SK-N-SH (cell line): ENCODE results near the gene ZMYM2. TPM values are rescaled to one million over a fixed set of nuclear protein-coding genes. Genes with fewer than 3 reads are reported as not detected.

ENCODE experiments used
- CTCF ChIA-PET: fragments of 300-600, 350-600 bp; formaldehyde crosslinking; extraction: SDS; loops from one replicate; lab custom pipeline; 2021; lab: Yijun Ruan, JAX
- POLR2A ChIA-PET: fragments of 350-600 bp; sonication (Branson Sonifier 250); formaldehyde crosslinking; extraction: SDS; loops from one replicate; lab custom pipeline; 2020; ENCODE audit warnings: antibody characterized with exemption, inconsistent platforms; lab: Yijun Ruan, JAX
- DNase-seq: peaks from one replicate; pipeline ENCODE4 v3.0.0; 2012
- H2AFZ ChIP-seq: fragments of 200-600 bp; sonication (generic); 2 replicates; pipeline ENCODE4 v1.8.1; 2016; ENCODE audit warnings: antibody characterized with exemption, mild to moderate bottlenecking, low read depth
- H3F3A ChIP-seq: fragments of 200-600 bp; sonication (generic); replicated peaks from 2 replicates; pipeline ENCODE3; 2016; ENCODE audit warnings: antibody characterized with exemption, mild to moderate bottlenecking; ENCODE audit not compliant: insufficient read depth
- H3K27ac ChIP-seq, 2 experiments: fragments of 200-500 bp in 1 of 2; fragments of 200-600 bp in 1 of 2; sonication (Bioruptor generic) in 1 of 2; sonication (generic), shearing (Covaris generic) in 1 of 2; 2 replicates each; pipeline versions ENCODE4 v1.5.1 to v1.6.1; 2014 to 2016; ENCODE audit warnings: low read depth in 2 of 2, inconsistent platforms in 1 of 2, low read length in 1 of 2, mild to moderate bottlenecking in 1 of 2, mixed read lengths in 1 of 2
- H3K27me3 ChIP-seq: fragments of 200-600 bp; sonication (generic), shearing (Covaris generic); 2 replicates; pipeline ENCODE4 v1.6.1; 2016; ENCODE audit warnings: mixed run types; ENCODE audit not compliant: insufficient read depth
- H3K36me3 ChIP-seq, 2 experiments: fragments of 200-500 bp in 1 of 2; fragments of 200-600 bp in 1 of 2; sonication (Bioruptor generic) in 1 of 2; sonication (generic) in 1 of 2; replicated peaks in 1 of 2; 2 replicates each; pipeline versions ENCODE3 to v1.5.1; 2014 to 2016; ENCODE audit warnings: low read length in 1 of 2, mild to moderate bottlenecking in 1 of 2; ENCODE audit not compliant: insufficient read depth in 2 of 2, control insufficient read depth in 1 of 2
- H3K4me1 ChIP-seq, 2 experiments: fragments of 200-500 bp in 1 of 2; fragments of 200-600 bp in 1 of 2; sonication (Bioruptor generic) in 1 of 2; sonication (generic), shearing (Covaris generic) in 1 of 2; 2 replicates each; pipeline versions ENCODE4 v1.5.1 to v1.6.1; 2014 to 2016; ENCODE audit warnings: low read depth in 1 of 2, low read length in 1 of 2, mixed run types in 1 of 2; ENCODE audit not compliant: insufficient read depth in 2 of 2, control insufficient read depth in 1 of 2
- H3K4me2 ChIP-seq: fragments of 200-600 bp; sonication (generic), shearing (Covaris generic); 2 replicates; pipeline ENCODE4 v1.6.1; 2017; ENCODE audit warnings: mixed run types
- H3K4me3 ChIP-seq, 2 experiments: fragments of 200-500 bp in 1 of 2; fragments of 200-600 bp in 1 of 2; sonication (Bioruptor generic) in 1 of 2; sonication (generic), shearing (Covaris generic) in 1 of 2; 2 replicates each; pipeline versions ENCODE4 v1.5.1 to v1.8.1; 2014 to 2016; ENCODE audit warnings: low read depth in 2 of 2, inconsistent platforms in 1 of 2, low read length in 1 of 2, mild to moderate bottlenecking in 1 of 2, mixed read lengths in 1 of 2, moderate library complexity in 1 of 2
- H3K79me2 ChIP-seq: fragments of 200-600 bp; sonication (generic); 2 replicates; pipeline ENCODE4 v1.8.1; 2017; ENCODE audit warnings: mild to moderate bottlenecking; ENCODE audit not compliant: insufficient read depth
- H3K9ac ChIP-seq: fragments of 200-600 bp; sonication (generic); 2 replicates; pipeline ENCODE4 v1.6.1; 2017; ENCODE audit warnings: mixed run types
- H3K9me2 ChIP-seq: fragments of 200-600 bp; sonication (generic); 2 replicates; pipeline ENCODE4 v1.6.1; 2017; ENCODE audit warnings: mixed run types
- H3K9me3 ChIP-seq: fragments of 200-600 bp; sonication (generic); 2 replicates; pipeline ENCODE4 v1.6.1; 2017; ENCODE audit warnings: mixed run types, mild to moderate bottlenecking, moderate library complexity
- H4K20me1 ChIP-seq: fragments of 200-600 bp; sonication (generic); 2 replicates; pipeline ENCODE4 v1.6.1; 2017; ENCODE audit warnings: mild to moderate bottlenecking, mixed run types; ENCODE audit not compliant: insufficient read depth
- CHD2 ChIP-seq: fragments of 150-350 bp; IDR thresholded peaks from 2 replicates; pipeline ENCODE4 v1.6.1; 2018; ENCODE audit warnings: low read length; ENCODE audit not compliant: partially characterized antibody
- ELF1 ChIP-seq: IDR thresholded peaks from 2 replicates; pipeline ENCODE4 v1.4.0; 2012
- EZH2phosphoT487 ChIP-seq: fragments of 200-600 bp; sonication (generic); IDR thresholded peaks from 2 replicates; pipeline ENCODE4 v1.6.1; 2017; ENCODE audit warnings: low read depth, mixed run types, mild to moderate bottlenecking, antibody characterized with exemption, moderate library complexity, borderline replicate concordance
- FOXJ3 ChIP-seq: sonication (generic); formaldehyde crosslinking; IDR thresholded peaks from 2 replicates; pipeline ENCODE4 v1.5.1; 2020; ENCODE audit warnings: mild to moderate bottlenecking, missing genetic modification reagents
- FOXM1 ChIP-seq: IDR thresholded peaks from 2 replicates; pipeline ENCODE4 v1.4.0; 2012; ENCODE audit warnings: low read depth, mild to moderate bottlenecking
- GABPA ChIP-seq: IDR thresholded peaks from 2 replicates; pipeline ENCODE4 v1.4.0; 2012; ENCODE audit warnings: low read depth, mild to moderate bottlenecking
- JUND ChIP-seq: IDR thresholded peaks from 2 replicates; pipeline ENCODE4 v1.4.0; 2012
- POLR2AphosphoS5 ChIP-seq: IDR thresholded peaks from 2 replicates; pipeline ENCODE4 v1.6.1; 2012; ENCODE audit warnings: low read depth, low read length
- RAD21 ChIP-seq: IDR thresholded peaks from 2 replicates; pipeline ENCODE4 v1.6.1; 2012; ENCODE audit warnings: mild to moderate bottlenecking, low read length
- SIN3A ChIP-seq: IDR thresholded peaks from 2 replicates; pipeline ENCODE4 v1.6.1; 2012; ENCODE audit warnings: low read depth, mild to moderate bottlenecking, low read length, moderate library complexity, borderline replicate concordance
- SMC3 ChIP-seq: IDR thresholded peaks from 2 replicates; pipeline ENCODE4 v1.6.1; 2012; ENCODE audit warnings: low read depth, low read length, improper control_type of control experiment
- TCF12 ChIP-seq: IDR thresholded peaks from 2 replicates; pipeline ENCODE4 v1.4.0; 2012
- WGBS: methylation state at CpG from one replicate; pipeline ENCODE4 v1.1.6; 2017; ENCODE audit warnings: low lambda C conversion rate; 5-methylcytosine and 5-hydroxymethylcytosine counted together
- polyA plus RNA-seq, 3 experiments: library from polyadenylated mRNA; depleted of rRNA; stranded (reverse); fragments of >200 nt; gene quantifications; 2 replicates each; pipeline ENCODE4 v1.2.3, GENCODE V29; 2012
- TF ChIP-seq, protein P1 (sequence below): fragments of 200-600 bp; sonication (generic); IDR thresholded peaks from 2 replicates; pipeline ENCODE4 v1.6.1; 2017; ENCODE audit warnings: antibody characterized with exemption, mild to moderate bottlenecking, moderate library complexity
- TF ChIP-seq, protein P2 (sequence below): IDR thresholded peaks from 2 replicates; pipeline ENCODE4 v1.4.0; 2012; ENCODE audit warnings: low read depth, borderline replicate concordance
- TF ChIP-seq, protein P3 (sequence below): fragments of 150-350 bp; IDR thresholded peaks from 2 replicates; pipeline ENCODE4 v1.6.1; 2017; ENCODE audit warnings: antibody characterized with exemption, low read length, low read depth, borderline replicate concordance
- TF ChIP-seq, protein P4 (sequence below): IDR thresholded peaks from 2 replicates; pipeline ENCODE4 v1.4.0; 2012; ENCODE audit warnings: low read depth
- TF ChIP-seq, protein P5 (sequence below): IDR thresholded peaks from 2 replicates; pipeline ENCODE4 v1.4.0; 2012; ENCODE audit warnings: low read depth, borderline replicate concordance

Gene ZMYM2
- polyA plus RNA-seq, 1 of the 3 experiments (the other 2 are of a cell fraction) = 11.5 TPM

DNA sequence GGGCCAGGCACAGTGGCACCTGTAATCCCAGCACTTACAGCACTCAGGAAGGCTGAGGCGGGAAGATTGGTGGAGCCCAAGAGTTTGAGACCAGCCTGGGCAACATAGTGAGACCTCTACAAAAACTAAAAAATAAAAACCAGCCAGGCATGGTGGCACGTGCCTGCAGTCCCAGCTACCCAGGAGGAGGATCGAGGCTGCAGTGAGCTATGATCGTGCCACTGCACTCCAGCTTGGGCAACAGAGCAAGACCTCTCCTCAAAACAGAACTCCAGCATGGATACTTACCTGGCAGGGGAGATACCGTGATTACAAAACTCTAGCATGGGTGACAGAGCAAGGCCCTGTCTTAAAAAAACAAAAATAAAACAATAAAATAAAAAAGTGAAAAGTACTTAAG lies 107.0 kb downstream of the ZMYM2 start:
- no peak overlapping the region for H3K27ac ChIP-seq
- TF ChIP-seq JUND = no peak
- TF ChIP-seq, protein P1, sequence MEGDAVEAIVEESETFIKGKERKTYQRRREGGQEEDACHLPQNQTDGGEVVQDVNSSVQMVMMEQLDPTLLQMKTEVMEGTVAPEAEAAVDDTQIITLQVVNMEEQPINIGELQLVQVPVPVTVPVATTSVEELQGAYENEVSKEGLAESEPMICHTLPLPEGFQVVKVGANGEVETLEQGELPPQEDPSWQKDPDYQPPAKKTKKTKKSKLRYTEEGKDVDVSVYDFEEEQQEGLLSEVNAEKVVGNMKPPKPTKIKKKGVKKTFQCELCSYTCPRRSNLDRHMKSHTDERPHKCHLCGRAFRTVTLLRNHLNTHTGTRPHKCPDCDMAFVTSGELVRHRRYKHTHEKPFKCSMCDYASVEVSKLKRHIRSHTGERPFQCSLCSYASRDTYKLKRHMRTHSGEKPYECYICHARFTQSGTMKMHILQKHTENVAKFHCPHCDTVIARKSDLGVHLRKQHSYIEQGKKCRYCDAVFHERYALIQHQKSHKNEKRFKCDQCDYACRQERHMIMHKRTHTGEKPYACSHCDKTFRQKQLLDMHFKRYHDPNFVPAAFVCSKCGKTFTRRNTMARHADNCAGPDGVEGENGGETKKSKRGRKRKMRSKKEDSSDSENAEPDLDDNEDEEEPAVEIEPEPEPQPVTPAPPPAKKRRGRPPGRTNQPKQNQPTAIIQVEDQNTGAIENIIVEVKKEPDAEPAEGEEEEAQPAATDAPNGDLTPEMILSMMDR = no peak
- no peak for TF ChIP-seq TCF12
- TF ChIP-seq RAD21 = no peak
- TF ChIP-seq, protein P2, sequence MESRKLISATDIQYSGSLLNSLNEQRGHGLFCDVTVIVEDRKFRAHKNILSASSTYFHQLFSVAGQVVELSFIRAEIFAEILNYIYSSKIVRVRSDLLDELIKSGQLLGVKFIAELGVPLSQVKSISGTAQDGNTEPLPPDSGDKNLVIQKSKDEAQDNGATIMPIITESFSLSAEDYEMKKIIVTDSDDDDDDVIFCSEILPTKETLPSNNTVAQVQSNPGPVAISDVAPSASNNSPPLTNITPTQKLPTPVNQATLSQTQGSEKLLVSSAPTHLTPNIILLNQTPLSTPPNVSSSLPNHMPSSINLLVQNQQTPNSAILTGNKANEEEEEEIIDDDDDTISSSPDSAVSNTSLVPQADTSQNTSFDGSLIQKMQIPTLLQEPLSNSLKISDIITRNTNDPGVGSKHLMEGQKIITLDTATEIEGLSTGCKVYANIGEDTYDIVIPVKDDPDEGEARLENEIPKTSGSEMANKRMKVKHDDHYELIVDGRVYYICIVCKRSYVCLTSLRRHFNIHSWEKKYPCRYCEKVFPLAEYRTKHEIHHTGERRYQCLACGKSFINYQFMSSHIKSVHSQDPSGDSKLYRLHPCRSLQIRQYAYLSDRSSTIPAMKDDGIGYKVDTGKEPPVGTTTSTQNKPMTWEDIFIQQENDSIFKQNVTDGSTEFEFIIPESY = no peak
- TF ChIP-seq FOXM1 = no peak
- TF ChIP-seq, protein P3, sequence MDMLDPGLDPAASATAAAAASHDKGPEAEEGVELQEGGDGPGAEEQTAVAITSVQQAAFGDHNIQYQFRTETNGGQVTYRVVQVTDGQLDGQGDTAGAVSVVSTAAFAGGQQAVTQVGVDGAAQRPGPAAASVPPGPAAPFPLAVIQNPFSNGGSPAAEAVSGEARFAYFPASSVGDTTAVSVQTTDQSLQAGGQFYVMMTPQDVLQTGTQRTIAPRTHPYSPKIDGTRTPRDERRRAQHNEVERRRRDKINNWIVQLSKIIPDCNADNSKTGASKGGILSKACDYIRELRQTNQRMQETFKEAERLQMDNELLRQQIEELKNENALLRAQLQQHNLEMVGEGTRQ = no peak
- TF ChIP-seq EZH2phosphoT487 = no peak
- TF ChIP-seq FOXJ3 (CRISPR knock-in tag) = no peak
- no peak for TF ChIP-seq SIN3A
- TF ChIP-seq, protein P4, sequence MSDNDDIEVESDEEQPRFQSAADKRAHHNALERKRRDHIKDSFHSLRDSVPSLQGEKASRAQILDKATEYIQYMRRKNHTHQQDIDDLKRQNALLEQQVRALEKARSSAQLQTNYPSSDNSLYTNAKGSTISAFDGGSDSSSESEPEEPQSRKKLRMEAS = no peak
- no peak for TF ChIP-seq SMC3
- TF ChIP-seq, protein P5, sequence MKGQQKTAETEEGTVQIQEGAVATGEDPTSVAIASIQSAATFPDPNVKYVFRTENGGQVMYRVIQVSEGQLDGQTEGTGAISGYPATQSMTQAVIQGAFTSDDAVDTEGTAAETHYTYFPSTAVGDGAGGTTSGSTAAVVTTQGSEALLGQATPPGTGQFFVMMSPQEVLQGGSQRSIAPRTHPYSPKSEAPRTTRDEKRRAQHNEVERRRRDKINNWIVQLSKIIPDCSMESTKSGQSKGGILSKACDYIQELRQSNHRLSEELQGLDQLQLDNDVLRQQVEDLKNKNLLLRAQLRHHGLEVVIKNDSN = no peak
- no peak for TF ChIP-seq ELF1
- TF ChIP-seq GABPA = no peak
- TF ChIP-seq CHD2 = no peak
- no peak for TF ChIP-seq POLR2AphosphoS5
- H3F3A ChIP-seq = peaks cover 6% of the 10 kb centered on the region
- peaks cover 85 to 90% of the 10 kb centered on the region in 2 experiments for H3K36me3 ChIP-seq
- H4K20me1 ChIP-seq = no peaks in the 10 kb centered on the region
- CTCF ChIA-PET = interaction anchor here (1.1 kb wide), 1 partner anchor 15 kb away, joined by 3 read pairs; no protein-coding TSS in a partner anchor
- no peaks in the 10 kb centered on the region for H3K27me3 ChIP-seq
- H3K9me3 ChIP-seq = no peaks in the 10 kb centered on the region
- H3K4me1 ChIP-seq = no peaks in the 10 kb centered on the region; a peak in 1 of 4 replicates
- no peaks in the 10 kb centered on the region for H3K79me2 ChIP-seq
- DNase-seq = no peak
- no peak overlapping the region for H3K4me3 ChIP-seq
- H2AFZ ChIP-seq = no peak overlapping the region
- 96% methylated on average over 5 of the region's 5 CpGs for WGBS
- POLR2A ChIA-PET = no interaction called here
- H3K9ac ChIP-seq = no peak overlapping the region
- H3K4me2 ChIP-seq = no peak overlapping the region
- no peaks in the 10 kb centered on the region for H3K9me2 ChIP-seq
